CD4-positive, alpha-beta T cell treated with Interleukin-4 for 1 hour (primary cell): ENCODE results near the gene DDX17.
"Not testable (repeated sequence)": the region's sequence is repeated elsewhere in the genome, so short reads cannot be mapped to it uniquely, and the experiment has no call there.

Source experiments
- DNase-seq, 2 donors: peaks; one replicate each; pipeline ENCODE4 v3.0.0-alpha.2; 2020 to 2022

The DDX17 gene

DNA sequence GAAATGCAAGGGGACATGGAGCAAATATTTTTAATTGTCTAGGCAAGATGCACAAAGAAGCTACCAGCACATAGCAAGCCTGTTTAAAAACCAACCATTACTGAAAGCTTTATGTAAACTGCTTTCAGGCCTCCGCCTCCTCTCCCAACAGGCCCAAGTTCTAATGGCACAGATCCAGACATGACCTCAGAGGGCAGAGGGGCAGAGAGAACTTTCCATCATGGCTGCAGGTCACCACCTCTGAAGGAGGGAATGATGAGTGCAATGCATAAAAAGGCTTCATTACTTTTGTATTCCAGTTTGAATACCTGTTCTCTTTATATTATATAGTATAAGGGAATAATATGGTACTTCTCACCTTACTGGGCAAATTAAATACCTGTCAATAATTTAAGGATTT is 15.2 kb downstream of the DDX17 start:
- no peak for DNase-seq

- no peak for DNase-seq
Observed at GRCh38 chr22:38490475-38490874, 15.6 kb downstream of the DDX17 start.

DNA sequence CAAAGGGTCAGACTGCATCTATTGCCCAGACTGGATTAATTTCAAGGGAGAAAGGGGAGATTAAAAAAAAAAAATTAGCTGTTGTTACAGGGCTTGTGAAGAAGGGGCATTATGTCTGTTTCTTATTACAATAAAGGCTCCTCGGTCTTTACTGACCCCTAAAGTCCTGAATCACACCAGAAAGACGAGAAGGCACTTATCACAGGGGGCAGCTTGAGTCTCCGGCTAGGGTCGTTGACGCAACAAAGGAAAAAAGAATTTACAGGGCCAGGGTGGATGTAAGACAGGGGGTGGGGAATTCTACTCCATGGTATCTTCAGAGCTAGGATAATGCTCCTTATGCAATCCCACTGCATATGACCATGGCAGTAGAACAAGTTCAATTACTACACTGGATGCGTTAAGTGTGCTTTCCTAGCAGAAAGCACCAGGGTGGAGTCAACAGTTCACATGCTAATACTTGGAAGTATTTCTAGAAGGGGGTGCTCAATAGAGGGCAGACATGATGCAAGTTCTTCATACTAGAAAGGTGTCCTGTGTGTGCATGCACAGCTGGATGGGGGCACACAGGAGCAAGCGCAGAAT is 16.5 kb downstream of the DDX17 start:
- no peak for DNase-seq

GRCh38 chr22:38489142-38489541 is 17.0 kb downstream of the DDX17 start:
- DNase-seq = no peak

GRCh38 chr22:38487946-38488345 is 18.2 kb downstream of the DDX17 start:
- no peak for DNase-seq

GRCh38 chr22:38485783-38486182 is 20.3 kb downstream of the DDX17 start:
- no peak for DNase-seq

- DNase-seq = no peak
Observed at GRCh38 chr22:38484244-38484643, 21.9 kb downstream of the DDX17 start.

DNA sequence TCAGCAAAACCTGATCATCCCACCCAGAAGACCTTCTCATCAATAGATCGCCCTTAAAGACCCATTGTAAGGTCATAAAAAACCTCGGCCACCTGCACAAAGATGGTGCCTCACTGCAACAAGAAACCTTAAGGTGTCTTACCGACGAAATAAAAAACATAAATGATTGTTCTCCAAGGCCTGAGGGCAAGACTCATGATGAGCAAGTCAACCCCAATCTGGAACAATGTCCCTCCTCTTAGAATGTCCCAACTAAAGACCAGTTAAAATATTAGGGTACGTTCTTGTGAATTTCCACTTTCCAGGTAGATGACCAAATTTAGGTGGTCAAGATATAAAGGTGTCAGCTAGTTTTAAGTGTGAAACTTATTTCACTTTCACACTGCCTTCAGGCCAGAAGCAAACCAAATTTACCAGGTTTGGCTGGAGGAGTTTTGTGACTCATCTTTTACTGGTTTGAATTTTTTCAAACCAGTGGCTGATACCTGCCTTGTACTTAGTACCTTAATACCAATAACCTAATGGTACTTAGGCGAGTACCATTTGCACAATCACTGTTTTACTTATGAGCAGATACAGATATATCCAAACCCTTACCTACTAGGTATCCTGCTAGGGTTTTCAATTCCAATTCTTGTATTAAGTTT is 23.3 kb downstream of the DDX17 start:
- no peak for DNase-seq

- DNase-seq = no peak
Observed at GRCh38 chr22:38481871-38482332, 24.2 kb downstream of the DDX17 start.

DNA sequence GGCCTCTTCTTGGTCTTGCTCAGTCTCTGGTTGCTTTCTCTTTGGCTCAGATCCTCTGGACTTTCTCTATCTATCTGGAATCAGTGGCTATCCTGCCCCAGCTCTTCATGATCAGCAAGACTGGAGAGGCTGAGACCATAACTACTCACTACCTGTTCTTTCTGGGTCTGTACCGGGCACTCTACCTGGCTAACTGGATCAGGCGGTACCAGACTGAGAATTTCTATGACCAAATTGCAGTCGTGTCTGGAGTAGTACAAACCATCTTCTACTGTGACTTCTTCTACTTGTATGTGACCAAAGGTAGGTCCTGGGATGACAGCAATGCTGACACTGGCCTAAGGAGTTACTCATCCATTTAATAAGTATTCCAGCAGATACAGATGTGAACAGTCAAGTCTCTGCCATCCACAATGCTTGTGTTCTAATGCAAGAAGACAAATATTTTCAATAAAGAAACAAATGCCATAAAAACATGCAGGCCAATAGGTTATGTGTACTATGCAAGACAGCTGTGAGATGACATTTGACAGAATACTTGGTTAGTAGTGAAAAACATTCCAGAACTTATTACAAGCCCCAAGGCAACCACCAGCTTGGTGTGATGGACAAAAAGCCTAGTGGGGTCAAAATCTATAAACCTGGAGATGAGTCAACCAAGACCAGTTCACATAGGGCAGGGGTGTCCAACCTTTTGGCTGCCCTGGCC is 24.8 kb downstream of the DDX17 start:
- DNase-seq = no peak

DNA sequence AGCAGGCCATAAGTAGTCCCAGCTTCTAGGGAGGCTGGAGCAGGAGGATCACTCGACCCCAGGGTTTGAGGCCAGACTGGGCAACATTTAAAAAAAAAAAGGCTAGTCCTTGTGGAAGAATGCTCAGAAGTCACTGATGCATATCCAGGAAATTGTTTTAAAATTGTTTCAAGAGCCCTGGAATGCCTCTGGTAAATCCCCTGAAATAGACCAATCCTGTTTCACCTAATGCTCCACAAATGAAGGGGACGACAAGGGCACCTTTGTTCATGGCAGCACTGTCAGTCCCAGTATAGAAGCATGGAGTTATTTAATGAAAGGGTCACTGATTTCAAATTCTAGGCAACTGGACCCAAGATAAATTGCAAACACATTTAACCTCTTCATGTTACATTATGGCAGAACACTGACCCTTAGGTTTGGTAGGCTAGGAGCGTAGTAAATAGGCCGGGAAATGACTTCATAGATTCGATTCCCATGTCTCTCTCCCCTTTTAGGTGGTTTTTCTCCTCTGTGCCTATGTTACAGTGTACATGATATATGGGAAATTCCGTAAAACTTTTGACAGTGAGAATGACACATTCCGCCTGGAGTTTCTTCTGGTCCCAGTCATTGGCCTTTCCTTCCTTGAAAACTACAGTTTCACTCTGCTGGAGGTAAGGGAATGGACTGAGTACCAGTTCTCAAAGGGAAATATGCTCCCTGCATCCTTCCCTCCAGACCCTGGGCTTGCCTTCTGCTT is 26.8 kb downstream of the DDX17 start:
- no peak for DNase-seq

- no peak for DNase-seq
Observed at GRCh38 chr22:38477585-38477984, 28.5 kb downstream of the DDX17 start.

DNA sequence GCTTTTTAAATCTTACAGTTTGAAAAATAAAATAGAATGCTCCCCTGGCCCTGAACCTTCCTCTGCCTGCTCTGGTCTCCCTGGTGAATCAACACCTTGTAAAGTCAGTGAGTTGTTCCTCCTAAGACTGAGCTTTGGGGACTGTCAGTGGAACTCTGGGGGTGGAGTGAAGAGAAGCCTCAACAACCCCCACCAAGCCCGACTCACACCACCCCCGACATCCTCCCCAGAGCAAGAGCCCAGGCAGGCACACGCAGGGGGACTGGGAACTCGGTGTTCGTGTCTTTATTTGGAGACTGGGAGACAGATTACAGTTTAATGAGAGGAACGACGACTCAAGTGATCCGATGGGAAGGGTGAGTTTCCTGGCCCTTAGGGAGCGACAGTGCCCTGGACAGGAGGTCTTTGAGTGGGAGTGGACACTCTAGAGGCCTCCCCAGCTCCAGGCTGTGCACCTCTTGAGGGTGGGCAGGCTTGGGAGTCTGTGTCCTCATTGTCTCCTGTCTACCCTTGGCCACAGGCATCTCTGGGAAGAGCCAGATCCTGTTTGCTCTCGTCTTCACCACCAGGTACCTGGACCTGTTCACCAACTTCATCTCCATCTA is 32.0 kb downstream of the DDX17 start:
- no peak for DNase-seq

GRCh38 chr22:38471237-38471636 is 34.9 kb downstream of the DDX17 start:
- DNase-seq = no peak

DNA sequence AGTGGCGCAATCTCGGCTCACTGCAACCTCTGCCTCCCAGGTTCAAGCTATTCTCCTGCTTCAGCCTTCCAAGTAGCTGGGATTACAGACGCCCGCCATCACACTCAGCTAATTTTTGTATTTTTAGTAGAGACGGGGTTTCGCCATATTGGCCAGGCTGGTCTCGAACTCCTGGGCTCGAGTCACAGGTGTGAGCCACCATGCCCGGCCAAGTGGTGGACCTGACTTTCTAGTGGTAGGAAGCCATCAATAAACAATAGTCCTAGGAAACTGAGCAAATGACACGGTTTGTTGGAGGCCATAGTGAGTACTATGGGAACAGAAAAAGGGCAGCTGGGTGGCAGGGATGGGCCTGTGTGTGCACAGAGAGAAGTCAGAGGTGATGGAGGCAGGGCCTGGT is 35.9 kb downstream of the DDX17 start:
- not testable (repeated sequence) for DNase-seq

GRCh38 chr22:38469306-38469781 is 36.8 kb downstream of the DDX17 start:
- DNase-seq = no peak

DNA sequence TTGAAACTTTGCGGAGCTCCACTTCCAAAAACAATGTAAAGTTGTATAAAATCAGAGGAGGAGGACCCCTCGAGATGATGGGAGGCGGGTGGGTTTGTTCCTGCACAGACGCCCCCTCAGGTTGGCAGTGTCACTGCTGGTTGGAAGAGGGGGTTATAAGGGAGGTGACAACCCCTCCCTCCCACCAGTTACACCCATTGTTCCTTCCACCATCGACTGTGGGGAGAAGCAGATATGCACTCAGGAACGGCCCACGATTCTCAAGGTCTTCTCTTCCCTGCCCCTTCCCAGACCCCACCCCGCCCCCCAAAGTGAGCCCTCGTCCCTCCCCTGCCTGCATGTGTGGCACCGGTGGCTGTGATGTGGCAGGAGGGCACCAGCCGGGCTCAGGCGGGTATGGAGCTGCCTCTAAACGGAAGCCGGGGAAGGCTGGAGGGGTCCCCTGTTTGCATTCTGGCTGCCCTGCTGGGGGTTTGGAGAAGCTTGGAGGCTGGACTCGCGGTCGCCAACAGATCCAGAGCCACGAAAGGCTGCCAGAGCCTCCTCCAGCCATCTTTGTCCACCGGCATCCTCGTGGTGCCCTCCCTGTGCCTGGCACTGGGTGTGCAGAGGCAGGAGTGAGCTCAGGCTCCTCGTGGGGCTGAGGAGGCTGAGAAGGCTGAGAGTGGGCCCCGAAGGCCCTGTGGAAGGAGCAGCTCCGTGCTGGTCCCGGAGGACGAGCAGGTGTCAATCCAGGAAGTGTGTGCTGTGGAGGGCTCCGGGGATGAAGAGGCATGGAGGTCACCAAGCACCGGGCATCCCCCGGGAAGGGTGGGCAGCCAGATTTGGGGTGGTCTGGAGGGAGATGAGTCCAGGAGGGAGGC is 37.4 kb downstream of the DDX17 start:
- no peak for DNase-seq

- DNase-seq = peak in 1 of 2 donors; percentile 27
Observed at GRCh38 chr22:38467904-38468442, 38.1 kb downstream of the DDX17 start, which contains the start of gene KDELR3. KDELR3 (plus strand) TSS chr22:38468096; CDS start chr22:38468234, 138 bp downstream.

DNA sequence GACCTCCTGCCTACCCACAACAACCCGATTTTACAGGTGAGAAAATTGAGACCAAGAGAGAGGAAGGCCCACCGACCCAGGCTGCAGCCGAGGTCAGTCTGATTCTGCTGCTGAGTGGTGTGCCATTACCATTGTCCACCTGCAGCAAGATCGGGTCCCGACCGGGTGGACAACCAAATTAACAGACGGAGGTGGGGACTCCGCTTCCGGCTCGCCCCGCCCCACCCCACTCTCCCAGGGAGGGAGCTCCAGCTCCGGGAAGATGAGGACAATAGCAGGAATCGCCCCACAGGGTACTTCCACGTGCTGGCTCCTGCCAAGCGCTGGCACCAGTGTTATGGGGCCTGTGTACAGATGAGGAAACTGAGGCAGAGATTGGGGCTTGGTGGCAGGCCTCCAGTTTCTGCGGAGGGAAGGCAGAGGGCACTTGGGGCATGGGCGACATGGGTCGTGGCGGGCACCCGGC is 38.6 kb downstream of the DDX17 start:
- no peak for DNase-seq

- no peak for DNase-seq
Observed at GRCh38 chr22:38465673-38466490, 40.2 kb downstream of the DDX17 start.
